Pancreas (tissue), 10 donors: ENCODE data around the gene RFTN2. TPM values are rescaled to one million over a fixed set of nuclear protein-coding genes. Genes with fewer than 3 reads are reported as not detected.
A peak's percentile ranks its signal among the peaks of the same experiment; 100 is the strongest.
"Not testable (repeated sequence)": the region's sequence is repeated elsewhere in the genome, so short reads cannot be mapped to it uniquely, and the experiment has no call there.

Experiments used
- ATAC-seq, 4 donors: fragments of 200-7000 bp; cut with Tn5 transposase; one replicate each; pipeline versions ENCODE4 v1.8.0 to v1.9.1; 2020; ENCODE audit warnings: mild to moderate bottlenecking in 4 of 4, moderate library complexity in 4 of 4
- DNase-seq, 6 donors: peaks; one replicate each; pipeline ENCODE4 v3.0.0-alpha.2; 2020
- FAIRE-seq: peaks from 2 replicates; lab custom pipeline; 2012; peaks lifted over from hg19 to GRCh38; lab: Jason Lieb, UNC
- H3K27ac ChIP-seq, 4 donors: fragments of 200-600 bp; sonication (generic); 1 replicate in 3 of 4; 2 replicates in 1 of 4; pipeline versions ENCODE4 v1.5.0 to v1.8.0; 2020
- H3K27me3 ChIP-seq, 4 donors: fragments of 200-600 bp; one replicate each; pipeline ENCODE4 v1.8.0; 2021
- H3K36me3 ChIP-seq, 3 donors: fragments of 200-600 bp; sonication (generic) in 1 of 3; one replicate each; pipeline versions ENCODE4 v1.5.0 to v1.8.0; 2020 to 2021
- H3K4me1 ChIP-seq, 3 donors: fragments of 200-600 bp; one replicate each; pipeline ENCODE4 v1.8.0; 2021
- H3K4me3 ChIP-seq, 4 donors: fragments of 200-600 bp; sonication (generic) in 2 of 4; one replicate each; pipeline versions ENCODE4 v1.5.0 to v1.8.0; 2020 to 2021
- H3K9me3 ChIP-seq, 4 donors: fragments of 200-600 bp; one replicate each; pipeline ENCODE4 v1.8.0; 2021
- WGBS, 2 donors: extraction: QIAGEN DNeasy Blood & Tissue Kit; methylation state at CpG; one replicate each; pipeline ENCODE4 v1.1.7; 2013; 5-methylcytosine and 5-hydroxymethylcytosine counted together
- intact Hi-C, 3 donors: fragments of 100-400 bp; cut with DNase I; formaldehyde crosslinking; loops; one replicate each; pipeline versions ENCODE4 v1.11.1 to v1.14.2; 2022
- polyA plus RNA-seq, 2 donors: library from polyadenylated mRNA; stranded (reverse); fragments of 200-250 nt; gene quantifications; one replicate each; pipeline ENCODE4 v1.2.3, GENCODE V29; 2013
- total RNA-seq, 6 donors: library from RNA; stranded (reverse); fragmentation: NEBNext Ultra II Directional in 4 of 6; extraction: Animal tissue kit (Norgen Biotek cat#: 25700) in 4 of 6; gene quantifications; one replicate each; pipeline versions ENCODE4 v1.2.1 to v1.2.4, GENCODE V29; 2021 to 2023
- TF ChIP-seq, protein P1 (sequence below), 4 donors: fragments of 200-600 bp; sonication (generic) in 3 of 4; IDR thresholded peaks; one replicate each; pipeline versions ENCODE4 v1.5.0 to v1.8.0; 2021; ENCODE audit warnings: antibody characterized with exemption in 4 of 4
- donor health status: healthy with polysubstance abuse.
- donor health status: DM: no; HTN: no; CAD: no; lungs with moderate emphysema.
- donor health status: DM: no; HTN: no; CAD: no.
- donor health status: control.
- donor health status: control.
- donor health status: Bipolar disorder and iron deficiency.
- donor health status: DM: yes; HTN: yes; CAD: no.
- donor health status: DM: no; HTN: no; CAD: no.
- donor health status: DM: no; HTN: no; CAD: no.
- donor health status: DM: yes; HTN: yes; CAD: no.

The RFTN2 gene
- total and polyA plus RNA-seq, 8 donors = 0.77 to 7.6 (median 1.6) TPM

DNA sequence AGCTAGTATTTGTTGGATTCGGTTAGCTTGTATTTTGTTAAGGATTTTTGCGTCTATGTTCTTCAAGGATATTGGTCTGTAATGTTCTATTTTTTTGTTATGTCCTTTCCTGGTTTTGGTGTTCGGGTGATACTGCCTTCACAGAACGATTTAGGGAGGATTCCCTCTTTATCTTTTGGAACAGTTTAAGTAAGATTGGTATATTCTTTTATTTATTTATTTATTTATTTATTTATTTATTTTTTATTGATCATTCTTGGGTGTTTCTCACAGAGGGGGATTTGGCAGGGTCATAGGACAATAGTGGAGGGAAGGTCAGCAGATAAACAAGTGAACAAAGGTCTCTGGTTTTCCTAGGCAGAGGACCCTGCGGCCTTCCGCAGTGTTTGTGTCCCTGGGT lies 19.8 kb upstream of the RFTN2 start:
- H3K9me3 ChIP-seq, ATAC-seq, H3K4me3 ChIP-seq, FAIRE-seq, intact Hi-C loops, H3K4me1 ChIP-seq, DNase-seq, H3K27ac ChIP-seq, H3K36me3 ChIP-seq, H3K27me3 ChIP-seq: not testable (repeated sequence)
- WGBS, 2 donors = 81 to 88% methylated on average over 4 of the region's 6 CpGs

DNA sequence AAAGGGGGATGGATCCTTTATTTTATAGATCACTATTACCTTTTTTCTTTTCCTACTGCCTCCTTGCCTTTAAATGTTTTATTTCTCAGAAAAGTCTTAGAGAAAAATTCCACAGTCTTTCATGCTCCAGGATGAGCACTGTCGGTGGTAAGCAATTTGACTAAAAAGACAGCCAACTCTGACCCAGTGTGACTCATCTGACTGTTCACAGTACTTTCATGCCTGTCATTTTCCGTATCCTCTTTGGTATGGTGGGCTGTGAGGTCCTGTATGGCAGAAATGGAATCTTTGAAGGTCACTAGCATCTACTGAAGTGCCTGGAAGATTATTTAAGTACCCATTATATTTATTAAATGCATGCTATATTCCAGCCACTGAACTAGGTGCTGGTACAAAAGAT lies 2.1 kb upstream of the RFTN2 start:
- DNase-seq = no peak
- Histone ChIP-seq H3K4me1 (no peaks in the 10 kb centered on the region), H3K36me3 (no peaks in the 10 kb centered on the region), H3K9me3 (no peaks in the 10 kb centered on the region), H3K4me3 (no peak overlapping the region), H3K27ac (no peak overlapping the region), H3K27me3 (no peaks in the 10 kb centered on the region)
- intact Hi-C loops = no loop called here
- 74 to 78% methylated on average over 2 of the region's 2 CpGs for WGBS, 2 donors
- TF ChIP-seq, protein P1, sequence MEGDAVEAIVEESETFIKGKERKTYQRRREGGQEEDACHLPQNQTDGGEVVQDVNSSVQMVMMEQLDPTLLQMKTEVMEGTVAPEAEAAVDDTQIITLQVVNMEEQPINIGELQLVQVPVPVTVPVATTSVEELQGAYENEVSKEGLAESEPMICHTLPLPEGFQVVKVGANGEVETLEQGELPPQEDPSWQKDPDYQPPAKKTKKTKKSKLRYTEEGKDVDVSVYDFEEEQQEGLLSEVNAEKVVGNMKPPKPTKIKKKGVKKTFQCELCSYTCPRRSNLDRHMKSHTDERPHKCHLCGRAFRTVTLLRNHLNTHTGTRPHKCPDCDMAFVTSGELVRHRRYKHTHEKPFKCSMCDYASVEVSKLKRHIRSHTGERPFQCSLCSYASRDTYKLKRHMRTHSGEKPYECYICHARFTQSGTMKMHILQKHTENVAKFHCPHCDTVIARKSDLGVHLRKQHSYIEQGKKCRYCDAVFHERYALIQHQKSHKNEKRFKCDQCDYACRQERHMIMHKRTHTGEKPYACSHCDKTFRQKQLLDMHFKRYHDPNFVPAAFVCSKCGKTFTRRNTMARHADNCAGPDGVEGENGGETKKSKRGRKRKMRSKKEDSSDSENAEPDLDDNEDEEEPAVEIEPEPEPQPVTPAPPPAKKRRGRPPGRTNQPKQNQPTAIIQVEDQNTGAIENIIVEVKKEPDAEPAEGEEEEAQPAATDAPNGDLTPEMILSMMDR (IDR thresholded peaks at IDR 0.05) = no peak
- no peak for FAIRE-seq
- ATAC-seq = no peak

DNA sequence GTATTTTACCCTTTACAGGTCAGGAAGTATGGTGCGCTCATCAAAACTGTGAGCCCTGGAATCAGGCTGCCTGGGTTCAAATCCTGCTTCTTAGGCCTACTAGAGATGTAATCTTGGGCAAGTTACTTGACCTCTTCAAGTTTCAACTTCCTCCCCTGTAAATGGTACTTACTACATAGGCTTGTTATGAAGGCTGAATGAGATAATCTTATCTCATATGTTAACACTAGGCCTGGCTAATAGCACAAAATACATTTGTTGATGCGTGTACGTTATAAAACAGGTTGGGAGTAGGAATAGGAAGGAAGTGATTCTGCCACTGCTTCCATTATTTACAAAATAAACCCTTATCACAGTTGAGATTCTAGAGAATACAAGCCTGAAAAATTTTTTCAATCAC lies 1.7 kb upstream of the RFTN2 start:
- no peaks in the 10 kb centered on the region for H3K4me1 ChIP-seq
- FAIRE-seq (no peak), ATAC-seq (no peak), DNase-seq (no peak)
- TF ChIP-seq, protein P1 (IDR thresholded peaks at IDR 0.05) = no peak
- intact Hi-C loops = no loop called here
- H3K9me3 ChIP-seq = no peaks in the 10 kb centered on the region
- no peak overlapping the region for H3K4me3 ChIP-seq
- no peak overlapping the region for H3K27ac ChIP-seq
- 67 to 68% methylated on average over 3 of the region's 3 CpGs for whole genome bisulfite sequencing, 2 donors
- no peaks in the 10 kb centered on the region for H3K36me3 ChIP-seq
- H3K27me3 ChIP-seq = no peaks in the 10 kb centered on the region

DNA sequence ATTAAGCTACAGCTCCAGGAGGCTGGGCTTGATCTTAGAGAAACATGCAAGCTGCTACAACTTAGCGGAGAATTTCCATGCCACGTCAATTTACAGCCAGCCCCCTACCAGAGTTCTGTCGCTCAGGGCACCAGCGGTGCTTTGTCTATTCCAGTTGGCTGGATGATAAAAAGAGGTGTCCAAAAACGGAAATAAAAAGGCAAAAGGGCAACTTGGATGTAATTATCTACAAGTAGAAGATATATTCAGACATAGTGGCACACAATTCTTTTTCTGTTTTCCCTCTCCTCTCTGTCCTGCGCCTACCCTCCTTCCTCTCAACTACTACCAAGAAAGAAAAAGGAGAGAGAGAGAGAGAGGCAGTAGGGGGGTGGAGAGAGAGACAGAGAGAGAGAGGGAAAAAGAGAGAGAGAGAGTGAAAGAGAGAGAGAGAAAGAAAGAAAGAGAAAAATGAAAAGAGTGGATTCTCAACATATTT lies 363 bp upstream of the RFTN2 start:
- intact Hi-C loops = no loop called here
- peak in 3 of 4 donors; percentile 32 to 64 (median 58) for ATAC-seq
- H3K27me3 ChIP-seq = no peaks in the 10 kb centered on the region
- TF ChIP-seq, protein P1 (IDR thresholded peaks at IDR 0.05) = no peak
- DNase-seq = no peak
- H3K4me3 ChIP-seq = peak overlapping the region in 3 of 4 donors; percentile 1 to 23 (median 19)
- H3K36me3 ChIP-seq = no peaks in the 10 kb centered on the region
- H3K9me3 ChIP-seq = no peaks in the 10 kb centered on the region
- no peak for FAIRE-seq
- H3K27ac ChIP-seq = peak overlapping the region in 2 of 4 donors; percentile 53 to 67
- WGBS, 2 donors = 23 to 32% methylated on average over 6 of the region's 6 CpGs
- H3K4me1 ChIP-seq = no peaks in the 10 kb centered on the region

DNA sequence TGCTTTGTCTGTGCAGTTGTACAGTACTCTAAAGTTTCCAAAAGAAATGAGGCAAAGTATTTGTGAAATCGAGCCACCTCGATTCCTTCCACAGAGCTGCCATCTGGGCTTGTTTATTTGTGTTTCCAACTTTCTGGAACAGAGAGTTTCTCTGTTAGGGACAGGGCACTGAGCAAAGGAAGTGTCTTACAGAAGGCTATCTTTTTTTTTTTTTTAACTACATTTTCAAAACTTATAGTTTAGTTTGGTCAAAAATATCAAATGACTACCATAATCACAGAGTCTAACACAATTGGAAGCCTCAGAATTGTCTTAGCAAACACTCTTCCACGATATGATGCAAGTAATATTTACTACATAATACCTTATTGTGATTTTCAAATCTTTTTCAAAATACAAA lies 796 bp downstream of the RFTN2 start:
- Histone ChIP-seq H3K36me3 (no peaks in the 10 kb centered on the region), H3K4me3 (peak overlapping the region in 2 of 4 donors; percentile 19 to 23), H3K27me3 (no peaks in the 10 kb centered on the region), H3K27ac (peak overlapping the region in 2 of 4 donors; percentile 53 to 67), H3K4me1 (no peaks in the 10 kb centered on the region), H3K9me3 (no peaks in the 10 kb centered on the region)
- WGBS, 2 donors = 14 to 15% methylated on average over 3 of the region's 3 CpGs
- ATAC-seq (peak in 3 of 4 donors; percentile 48 to 59 (median 58)), DNase-seq (no peak), FAIRE-seq (no peak)
- intact Hi-C loops = no loop called here
- TF ChIP-seq, protein P1 (IDR thresholded peaks at IDR 0.05) = no peak
